Measurements from ENCODE around the gene DPF3. TPM values are rescaled to one million over a fixed set of nuclear protein-coding genes. Genes with fewer than 3 reads are reported as not detected.

Gene DPF3
- total RNA-seq, 1 donor from 2014 or later, result 3.0 TPM

GRCh38 chr14:72855913-72856312 is 38.0 kb downstream of the DPF3 start:
- H3K27ac Mint-ChIP-seq (ENCODE audit: unreplicated experiment), result no peak overlapping the region
- no peak for TF ChIP-seq CTCF (IDR thresholded peaks at IDR 0.05; ENCODE audit: unreplicated experiment)
- DNase-seq (ENCODE audit: low spot score), result no peak
- H3K4me1 Mint-ChIP-seq (ENCODE audit: unreplicated experiment), result peaks cover 8% of the 10 kb centered on the region
- no peaks in the 10 kb centered on the region for H3K9me3 Mint-ChIP-seq (ENCODE audit: unreplicated experiment)
- H3K4me3 Mint-ChIP-seq (ENCODE audit: unreplicated experiment), result no peak overlapping the region
- no peaks in the 10 kb centered on the region for H3K36me3 Mint-ChIP-seq (ENCODE audit: low read depth, unreplicated experiment)
- H3K27me3 Mint-ChIP-seq (ENCODE audit: unreplicated experiment), result peaks cover 2% of the 10 kb centered on the region

- no peak overlapping the region for H3K27ac Mint-ChIP-seq (ENCODE audit: unreplicated experiment)
- no peaks in the 10 kb centered on the region for H3K36me3 Mint-ChIP-seq (ENCODE audit: low read depth, unreplicated experiment)
- H3K4me1 Mint-ChIP-seq (ENCODE audit: unreplicated experiment), result peaks cover 6% of the 10 kb centered on the region
- no peak for TF ChIP-seq CTCF (IDR thresholded peaks at IDR 0.05; ENCODE audit: unreplicated experiment)
- H3K27me3 Mint-ChIP-seq (ENCODE audit: unreplicated experiment), result peaks cover 2% of the 10 kb centered on the region
- no peaks in the 10 kb centered on the region for H3K9me3 Mint-ChIP-seq (ENCODE audit: unreplicated experiment)
- no peak for DNase-seq (ENCODE audit: low spot score)
- no peak overlapping the region for H3K4me3 Mint-ChIP-seq (ENCODE audit: unreplicated experiment)
Measured at GRCh38 chr14:72852194-72852593, 41.7 kb downstream of the DPF3 start.

GRCh38 chr14:72851635-72852034 is 42.3 kb downstream of the DPF3 start:
- no peak for DNase-seq (ENCODE audit: low spot score)
- no peak overlapping the region for H3K27ac Mint-ChIP-seq (ENCODE audit: unreplicated experiment)
- no peak overlapping the region for H3K4me3 Mint-ChIP-seq (ENCODE audit: unreplicated experiment)
- peaks cover 2% of the 10 kb centered on the region for H3K27me3 Mint-ChIP-seq (ENCODE audit: unreplicated experiment)
- H3K9me3 Mint-ChIP-seq (ENCODE audit: unreplicated experiment), result no peaks in the 10 kb centered on the region
- H3K36me3 Mint-ChIP-seq (ENCODE audit: low read depth, unreplicated experiment), result no peaks in the 10 kb centered on the region
- H3K4me1 Mint-ChIP-seq (ENCODE audit: unreplicated experiment), result peaks cover 6% of the 10 kb centered on the region
- no peak for TF ChIP-seq CTCF (IDR thresholded peaks at IDR 0.05; ENCODE audit: unreplicated experiment)

GRCh38 chr14:72850360-72850759 is 43.5 kb downstream of the DPF3 start:
- H3K4me3 Mint-ChIP-seq (ENCODE audit: unreplicated experiment), result no peak overlapping the region
- H3K27me3 Mint-ChIP-seq (ENCODE audit: unreplicated experiment), result no peaks in the 10 kb centered on the region
- TF ChIP-seq CTCF (IDR thresholded peaks at IDR 0.05; ENCODE audit: unreplicated experiment), result no peak
- DNase-seq (ENCODE audit: low spot score), result no peak
- no peak overlapping the region for H3K27ac Mint-ChIP-seq (ENCODE audit: unreplicated experiment)
- H3K9me3 Mint-ChIP-seq (ENCODE audit: unreplicated experiment), result no peaks in the 10 kb centered on the region
- H3K4me1 Mint-ChIP-seq (ENCODE audit: unreplicated experiment), result peaks cover 6% of the 10 kb centered on the region
- no peaks in the 10 kb centered on the region for H3K36me3 Mint-ChIP-seq (ENCODE audit: low read depth, unreplicated experiment)

GRCh38 chr14:72849222-72849621 is 44.7 kb downstream of the DPF3 start:
- Mint-ChIP-seq H3K27me3 (ENCODE audit: unreplicated experiment) (no peaks in the 10 kb centered on the region), H3K4me3 (ENCODE audit: unreplicated experiment) (no peak overlapping the region), H3K27ac (ENCODE audit: unreplicated experiment) (no peak overlapping the region), H3K9me3 (ENCODE audit: unreplicated experiment) (no peaks in the 10 kb centered on the region), H3K4me1 (ENCODE audit: unreplicated experiment) (peaks cover 6% of the 10 kb centered on the region), H3K36me3 (ENCODE audit: low read depth, unreplicated experiment) (no peaks in the 10 kb centered on the region)
- TF ChIP-seq CTCF (IDR thresholded peaks at IDR 0.05; ENCODE audit: unreplicated experiment), result no peak
- no peak for DNase-seq (ENCODE audit: low spot score)

All from endothelial cell (in vitro differentiated cells).